Chondrocyte (in vitro differentiated cells): ENCODE results near the gene MARCHF10. TPM values are rescaled to one million over a fixed set of nuclear protein-coding genes. Genes with fewer than 3 reads are reported as not detected.

Experiments
- DNase-seq: peaks from one replicate; pipeline ENCODE4 v3.0.0; 2021; ENCODE audit warnings: mixed read lengths, low spot score
- H3K27ac Mint-ChIP-seq: one replicate; pipeline ENCODE4 v1.8.0; 2021; ENCODE audit warnings: mild to moderate bottlenecking, moderate library complexity, mixed read lengths; ENCODE audit not compliant: unreplicated experiment
- H3K27me3 Mint-ChIP-seq: 2 replicates; pipeline ENCODE4 v1.8.0; 2021; ENCODE audit warnings: low read depth, mixed read lengths
- H3K36me3 Mint-ChIP-seq: 2 replicates; pipeline ENCODE4 v1.8.0; 2021; ENCODE audit warnings: low read depth, mixed read lengths
- H3K4me1 Mint-ChIP-seq: 2 replicates; pipeline ENCODE4 v1.8.0; 2021; ENCODE audit warnings: low read depth, mild to moderate bottlenecking, mixed read lengths
- H3K4me3 Mint-ChIP-seq: one replicate; pipeline ENCODE4 v1.8.0; 2021; ENCODE audit warnings: mild to moderate bottlenecking, moderate library complexity, mixed read lengths; ENCODE audit not compliant: unreplicated experiment
- H3K9me3 Mint-ChIP-seq: 2 replicates; pipeline ENCODE4 v1.8.0; 2021; ENCODE audit warnings: low read depth, mixed read lengths
- CTCF ChIP-seq: fragments of 200-600 bp; sonication (generic); IDR thresholded peaks from 2 replicates; pipeline ENCODE4 v1.5.0; 2021; ENCODE audit warnings: antibody characterized with exemption, mild to moderate bottlenecking, moderate library complexity
- total RNA-seq: library from RNA; stranded (reverse); gene quantifications from 3 replicates; pipeline ENCODE4 v1.2.1, GENCODE V29; 2021

MARCHF10 gene
- total RNA-seq, 1 donor from 2014 or later: 0.17 TPM

DNA sequence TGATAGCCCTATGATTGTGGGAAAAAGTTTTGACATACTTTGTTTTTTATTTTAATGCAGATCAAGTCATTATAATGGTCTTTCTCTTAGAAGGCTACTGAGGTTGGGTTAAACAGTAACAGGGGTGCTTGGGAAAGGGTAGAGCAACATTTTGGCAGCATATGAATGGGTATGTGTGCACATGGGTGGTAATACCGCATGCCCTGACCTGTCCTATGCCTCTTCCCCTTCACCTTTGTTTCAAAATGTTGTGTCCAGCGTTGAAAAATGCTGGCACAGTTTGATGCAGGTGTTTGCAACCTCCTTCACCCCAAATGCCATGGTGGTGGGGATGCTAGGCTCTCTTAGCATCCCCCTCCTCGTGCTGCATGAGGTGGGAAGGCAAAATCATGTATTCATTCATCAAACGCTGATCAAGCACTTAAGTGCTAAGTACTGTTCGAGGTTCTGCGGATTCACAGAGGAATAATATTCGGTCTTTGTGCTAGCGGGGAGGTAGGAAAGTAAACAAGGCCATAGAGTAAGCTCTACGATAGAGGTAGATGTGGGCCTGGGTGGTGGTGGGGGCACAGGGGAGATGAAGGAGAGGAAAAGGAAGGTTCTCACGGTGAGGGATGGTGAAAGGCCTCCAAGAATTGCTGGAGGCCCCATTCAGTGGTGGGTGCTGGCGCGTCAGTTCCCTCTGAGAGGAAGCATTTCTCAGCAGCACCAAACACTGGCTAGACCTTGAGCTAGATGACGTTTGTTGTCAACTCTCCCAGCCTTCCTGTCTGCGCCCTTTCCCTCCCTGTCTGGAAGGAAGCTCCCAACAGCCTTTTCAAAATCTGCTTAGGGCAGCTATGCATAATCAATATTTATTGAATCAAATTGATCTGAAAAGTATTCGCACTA, 13.3 kb upstream of the MARCHF10 start:
- DNase-seq: no peak
- H3K4me3 Mint-ChIP-seq: no peak overlapping the region
- H3K9me3 Mint-ChIP-seq: no peaks in the 10 kb centered on the region
- H3K27ac Mint-ChIP-seq: peak overlapping the region; percentile 34
- H3K36me3 Mint-ChIP-seq: no peaks in the 10 kb centered on the region
- peaks cover 52% of the 10 kb centered on the region for H3K4me1 Mint-ChIP-seq
- no peak for TF ChIP-seq CTCF
- no peaks in the 10 kb centered on the region for H3K27me3 Mint-ChIP-seq

DNA sequence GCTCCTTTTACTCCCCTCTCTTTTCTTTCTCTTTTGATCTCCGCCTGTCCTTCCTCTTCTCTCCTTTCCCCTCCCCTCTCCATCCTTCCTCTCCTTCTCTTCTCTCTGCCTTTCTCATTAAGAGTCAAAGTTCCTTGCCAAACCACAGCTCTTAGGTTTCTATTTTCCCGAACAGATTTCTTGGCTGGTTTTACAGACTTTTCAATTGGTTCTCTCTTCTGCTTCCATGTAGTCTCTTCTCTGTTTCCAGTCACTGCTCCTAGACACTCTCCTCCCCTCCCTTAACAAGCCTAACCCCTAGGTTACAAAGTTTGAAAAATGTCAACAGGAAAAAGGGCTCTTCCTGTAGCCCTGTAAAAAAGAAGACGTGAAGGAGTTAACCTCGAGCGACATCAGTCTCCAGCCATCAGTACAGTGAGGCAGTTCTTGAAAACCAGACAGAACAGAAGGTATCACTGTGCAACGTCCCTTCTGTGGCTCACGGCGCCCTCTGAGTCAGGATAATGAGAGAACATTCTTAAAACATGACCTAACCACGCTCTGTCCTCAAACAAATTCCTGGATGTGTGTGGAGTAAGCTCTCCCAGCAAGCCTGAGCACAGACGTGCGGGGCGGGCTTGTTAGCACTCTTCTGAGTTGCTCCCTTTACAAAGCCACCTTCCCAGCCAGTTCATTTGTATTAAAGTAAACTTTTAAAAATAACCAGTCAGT, 11.6 kb upstream of the MARCHF10 start:
- Mint-ChIP-seq H3K27me3 (no peaks in the 10 kb centered on the region), H3K9me3 (no peaks in the 10 kb centered on the region), H3K36me3 (no peaks in the 10 kb centered on the region), H3K4me1 (peaks cover 49% of the 10 kb centered on the region), H3K27ac (peak overlapping the region; percentile 99), H3K4me3 (peak overlapping the region; percentile 69)
- peak; percentile 36 for TF ChIP-seq CTCF
- peak; percentile 95 for DNase-seq

DNA sequence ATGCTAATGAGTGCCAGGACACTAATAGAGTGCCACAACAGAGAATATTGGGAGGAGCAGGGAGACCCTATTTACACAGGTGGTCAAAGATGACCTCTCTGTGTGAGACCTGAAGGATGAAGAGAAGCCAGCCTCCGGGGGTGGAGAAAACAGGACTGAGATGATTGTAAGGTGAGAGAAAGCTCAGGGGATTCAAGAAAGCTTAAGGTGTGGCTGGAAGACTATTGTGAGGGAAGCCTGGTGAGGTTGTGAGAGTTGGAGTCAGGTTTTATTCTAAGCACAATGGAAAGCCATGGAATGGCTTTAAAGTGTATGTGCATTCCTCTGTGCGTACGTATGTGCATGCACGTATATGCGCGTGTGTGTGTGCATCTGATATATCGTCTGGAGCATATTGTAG, 10.4 kb upstream of the MARCHF10 start:
- H3K27me3 Mint-ChIP-seq: no peaks in the 10 kb centered on the region
- H3K9me3 Mint-ChIP-seq: peaks cover 7% of the 10 kb centered on the region
- no peak for TF ChIP-seq CTCF
- DNase-seq: no peak
- H3K36me3 Mint-ChIP-seq: no peaks in the 10 kb centered on the region
- peaks cover 44% of the 10 kb centered on the region for H3K4me1 Mint-ChIP-seq
- peak overlapping the region; percentile 14 for H3K27ac Mint-ChIP-seq
- H3K4me3 Mint-ChIP-seq: no peak overlapping the region

- H3K27ac Mint-ChIP-seq: no peak overlapping the region
- H3K27me3 Mint-ChIP-seq: no peaks in the 10 kb centered on the region
- no peak for TF ChIP-seq CTCF
- H3K9me3 Mint-ChIP-seq: peaks cover 7% of the 10 kb centered on the region
- peaks cover 33% of the 10 kb centered on the region for H3K4me1 Mint-ChIP-seq
- no peaks in the 10 kb centered on the region for H3K36me3 Mint-ChIP-seq
- H3K4me3 Mint-ChIP-seq: no peak overlapping the region
- DNase-seq: no peak
Measured at GRCh38 chr17:62816282-62816839, 8.2 kb upstream of the MARCHF10 start.

DNA sequence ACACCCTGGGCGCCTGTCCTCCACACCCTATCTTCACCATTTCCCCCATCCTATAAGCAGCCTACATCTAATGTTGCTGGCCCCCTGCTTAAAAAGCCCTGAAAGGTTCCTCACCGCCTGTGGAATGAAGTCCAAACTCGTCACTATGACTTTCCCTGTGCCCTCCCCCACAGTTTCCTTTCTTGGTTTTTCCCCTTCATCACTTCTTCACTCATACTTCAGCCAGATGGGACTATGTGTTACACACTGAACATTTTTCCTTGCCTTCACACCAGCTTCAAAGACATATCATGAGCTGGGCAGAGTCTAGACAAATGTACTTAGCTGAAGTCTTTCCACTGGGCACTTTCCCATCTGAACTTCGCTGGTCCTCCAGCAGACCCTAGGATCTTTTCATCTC, 1.5 kb upstream of the MARCHF10 start:
- no peak for DNase-seq

More for the DNA sequence above, 1.5 kb upstream of the MARCHF10 start:
- no peaks in the 10 kb centered on the region for H3K36me3 Mint-ChIP-seq
- H3K27me3 Mint-ChIP-seq: no peaks in the 10 kb centered on the region
- H3K4me1 Mint-ChIP-seq: peaks cover 21% of the 10 kb centered on the region
- no peak for TF ChIP-seq CTCF
- H3K27ac Mint-ChIP-seq: no peak overlapping the region
- no peak overlapping the region for H3K4me3 Mint-ChIP-seq
- H3K9me3 Mint-ChIP-seq: peaks cover 7% of the 10 kb centered on the region
